HFFc6 (cell line): ENCODE data around the gene SLC35E1. TPM values are rescaled to one million over a fixed set of nuclear protein-coding genes. Genes with fewer than 3 reads are reported as not detected.

ENCODE experiments used
- DNase-seq: peaks from one replicate; pipeline ENCODE4 v3.0.0-alpha.2; 2018
- H3K27ac Mint-ChIP-seq: 2 replicates; pipeline ENCODE4 v1.8.0; 2020; ENCODE audit warnings: mild to moderate bottlenecking, mixed read lengths
- H3K27me3 Mint-ChIP-seq: 2 replicates; pipeline ENCODE4 v1.8.0; 2021; ENCODE audit warnings: mild to moderate bottlenecking, moderate library complexity, mixed read lengths; ENCODE audit not compliant: insufficient read depth
- H3K36me3 Mint-ChIP-seq: 2 replicates; pipeline ENCODE4 v1.8.0; 2021; ENCODE audit warnings: low read depth, mixed read lengths
- H3K4me1 Mint-ChIP-seq: 2 replicates; pipeline ENCODE4 v1.8.0; 2020; ENCODE audit warnings: low read depth, mixed read lengths
- H3K4me3 Mint-ChIP-seq: 2 replicates; pipeline ENCODE4 v1.8.0; 2020; ENCODE audit warnings: mild to moderate bottlenecking, moderate library complexity, mixed read lengths
- H3K9me3 Mint-ChIP-seq: 2 replicates; pipeline ENCODE4 v1.8.0; 2020; ENCODE audit warnings: mild to moderate bottlenecking, mixed read lengths
- total RNA-seq, 6 experiments: library from RNA; stranded (reverse); fragmentation: NEBNext Ultra II Directional; extraction: Animal tissue kit (Norgen Biotek cat#: 25700); gene quantifications; 2 replicates in 1 of 6; 3 replicates in 5 of 6; pipeline ENCODE4 v1.2.3, GENCODE V29; 2021
- TF ChIP-seq, protein P1 (sequence below): fragments of 200-600 bp; sonication (generic); IDR thresholded peaks from 2 replicates; pipeline ENCODE4 v1.5.0; 2021; ENCODE audit warnings: antibody characterized with exemption, mild to moderate bottlenecking

Gene SLC35E1
- total RNA-seq, 6 experiments from 2014 or later: 44.2 to 67.1 (median 55.4) TPM

DNA sequence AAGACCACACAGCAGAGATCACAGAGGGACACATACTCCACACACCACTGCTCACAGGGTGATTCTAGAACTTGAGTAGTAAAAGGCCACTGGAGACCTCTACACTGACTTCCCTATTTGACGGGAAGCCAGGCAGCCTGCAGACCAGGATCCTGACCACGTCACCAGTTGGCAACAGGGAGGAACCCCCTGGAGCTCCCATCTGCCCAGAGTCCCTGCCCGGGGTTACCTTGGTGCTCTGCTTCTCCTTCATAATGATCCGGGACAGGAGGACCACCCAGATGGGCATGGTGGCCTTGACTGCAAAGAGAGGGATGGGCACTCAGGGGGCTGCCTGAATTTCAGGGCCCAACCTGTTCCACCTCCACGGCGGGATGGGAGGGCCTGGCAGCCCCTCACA lies 932 bp downstream of the SLC35E1 start:
- H3K4me3 Mint-ChIP-seq: peak overlapping the region; percentile 95
- peaks cover 53% of the 10 kb centered on the region for H3K4me1 Mint-ChIP-seq
- DNase-seq: no peak
- TF ChIP-seq, protein P1, sequence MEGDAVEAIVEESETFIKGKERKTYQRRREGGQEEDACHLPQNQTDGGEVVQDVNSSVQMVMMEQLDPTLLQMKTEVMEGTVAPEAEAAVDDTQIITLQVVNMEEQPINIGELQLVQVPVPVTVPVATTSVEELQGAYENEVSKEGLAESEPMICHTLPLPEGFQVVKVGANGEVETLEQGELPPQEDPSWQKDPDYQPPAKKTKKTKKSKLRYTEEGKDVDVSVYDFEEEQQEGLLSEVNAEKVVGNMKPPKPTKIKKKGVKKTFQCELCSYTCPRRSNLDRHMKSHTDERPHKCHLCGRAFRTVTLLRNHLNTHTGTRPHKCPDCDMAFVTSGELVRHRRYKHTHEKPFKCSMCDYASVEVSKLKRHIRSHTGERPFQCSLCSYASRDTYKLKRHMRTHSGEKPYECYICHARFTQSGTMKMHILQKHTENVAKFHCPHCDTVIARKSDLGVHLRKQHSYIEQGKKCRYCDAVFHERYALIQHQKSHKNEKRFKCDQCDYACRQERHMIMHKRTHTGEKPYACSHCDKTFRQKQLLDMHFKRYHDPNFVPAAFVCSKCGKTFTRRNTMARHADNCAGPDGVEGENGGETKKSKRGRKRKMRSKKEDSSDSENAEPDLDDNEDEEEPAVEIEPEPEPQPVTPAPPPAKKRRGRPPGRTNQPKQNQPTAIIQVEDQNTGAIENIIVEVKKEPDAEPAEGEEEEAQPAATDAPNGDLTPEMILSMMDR: no peak
- H3K27me3 Mint-ChIP-seq: no peaks in the 10 kb centered on the region; the same call in none of the 2 replicates
- peak overlapping the region; percentile 83 for H3K27ac Mint-ChIP-seq
- no peaks in the 10 kb centered on the region for H3K9me3 Mint-ChIP-seq
- peaks cover 34% of the 10 kb centered on the region for H3K36me3 Mint-ChIP-seq

DNA sequence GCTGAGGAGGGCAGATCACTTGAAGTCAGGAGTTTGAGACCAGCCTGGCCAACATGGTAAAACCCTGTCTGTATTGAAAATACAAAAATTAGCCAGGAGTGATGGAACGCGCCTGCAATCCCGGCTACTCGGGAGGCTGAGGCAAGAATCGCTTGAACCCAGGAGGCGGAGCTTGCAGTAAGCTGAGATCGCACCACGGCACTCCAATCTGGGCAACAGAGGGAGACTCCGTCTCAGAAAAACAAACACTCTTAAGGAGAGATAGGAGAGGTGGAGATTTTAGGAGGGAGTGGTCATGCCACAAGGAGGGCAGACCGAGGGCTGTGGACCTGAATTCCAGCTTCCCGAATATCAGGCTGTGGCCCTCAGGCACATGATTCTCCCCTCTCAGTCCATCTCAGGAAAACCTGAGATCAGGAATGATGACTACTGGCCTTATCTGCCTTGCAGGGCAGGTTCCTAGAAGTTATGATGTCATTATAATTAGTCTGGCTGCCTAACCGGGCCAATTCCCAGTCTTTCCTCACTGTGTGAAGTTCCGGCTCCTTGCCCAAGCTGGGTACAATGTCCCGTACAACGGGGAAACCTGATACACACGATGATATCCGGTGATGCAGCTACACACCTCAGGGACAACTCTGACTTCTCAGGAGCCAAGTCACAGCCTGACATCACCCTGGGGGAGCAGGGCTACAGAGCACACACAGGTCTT lies 2.5 kb downstream of the SLC35E1 start:
- Mint-ChIP-seq H3K4me3 (no peak overlapping the region; the same call in 1 of the 2 replicates), H3K27ac (peak overlapping the region; percentile 80), H3K4me1 (peaks cover 46% of the 10 kb centered on the region), H3K27me3 (no peaks in the 10 kb centered on the region; the same call in none of the 2 replicates), H3K36me3 (peaks cover 31% of the 10 kb centered on the region), H3K9me3 (no peaks in the 10 kb centered on the region)
- TF ChIP-seq, protein P1: no peak
- DNase-seq: no peak

DNA sequence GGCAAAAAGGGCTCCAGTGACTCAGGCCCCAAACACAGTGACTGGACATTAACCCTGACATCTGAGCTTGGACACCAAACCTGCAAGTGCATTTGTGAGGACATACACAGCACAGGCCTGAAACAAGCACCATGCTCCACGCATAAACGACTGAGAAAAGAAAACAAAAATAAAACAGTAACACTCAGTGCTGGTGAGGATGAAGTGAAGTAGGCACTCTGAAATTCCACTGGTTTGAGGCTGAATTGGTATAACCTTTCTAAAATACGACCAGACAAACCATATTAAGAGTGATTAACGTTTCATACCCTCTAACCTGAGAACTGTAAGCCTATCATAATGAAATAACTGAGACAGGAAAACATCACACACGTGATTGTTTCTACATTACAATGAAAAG lies 5.5 kb downstream of the SLC35E1 start:
- Mint-ChIP-seq H3K4me3 (no peak overlapping the region), H3K27me3 (no peaks in the 10 kb centered on the region), H3K27ac (no peak overlapping the region), H3K36me3 (peaks cover 31% of the 10 kb centered on the region), H3K9me3 (no peaks in the 10 kb centered on the region), H3K4me1 (peaks cover 29% of the 10 kb centered on the region)
- DNase-seq: no peak
- TF ChIP-seq, protein P1: no peak

DNA sequence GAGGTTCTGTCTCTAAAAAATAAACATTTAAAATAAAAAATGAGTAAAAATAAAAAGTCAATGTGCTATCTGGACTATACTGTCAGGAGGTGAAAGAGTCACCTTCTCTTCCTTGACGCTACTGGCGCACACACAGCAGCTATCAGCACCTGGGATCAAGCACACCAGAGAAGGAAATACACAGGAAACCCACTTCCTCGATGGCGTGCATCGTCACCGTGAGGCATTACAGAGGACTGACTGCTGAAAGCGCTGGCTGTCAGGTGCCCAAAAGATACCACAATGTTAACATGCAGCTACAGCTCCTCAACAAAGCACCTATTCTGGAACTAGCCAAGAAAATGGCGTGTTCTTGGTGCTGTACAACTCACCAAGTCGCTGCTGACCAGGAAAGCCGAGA lies 6.1 kb downstream of the SLC35E1 start:
- no peaks in the 10 kb centered on the region for H3K27me3 Mint-ChIP-seq
- H3K4me1 Mint-ChIP-seq: peaks cover 24% of the 10 kb centered on the region
- no peak for DNase-seq
- H3K4me3 Mint-ChIP-seq: no peak overlapping the region
- no peak overlapping the region for H3K27ac Mint-ChIP-seq
- H3K9me3 Mint-ChIP-seq: no peaks in the 10 kb centered on the region
- TF ChIP-seq, protein P1: no peak
- peaks cover 37% of the 10 kb centered on the region for H3K36me3 Mint-ChIP-seq

DNA sequence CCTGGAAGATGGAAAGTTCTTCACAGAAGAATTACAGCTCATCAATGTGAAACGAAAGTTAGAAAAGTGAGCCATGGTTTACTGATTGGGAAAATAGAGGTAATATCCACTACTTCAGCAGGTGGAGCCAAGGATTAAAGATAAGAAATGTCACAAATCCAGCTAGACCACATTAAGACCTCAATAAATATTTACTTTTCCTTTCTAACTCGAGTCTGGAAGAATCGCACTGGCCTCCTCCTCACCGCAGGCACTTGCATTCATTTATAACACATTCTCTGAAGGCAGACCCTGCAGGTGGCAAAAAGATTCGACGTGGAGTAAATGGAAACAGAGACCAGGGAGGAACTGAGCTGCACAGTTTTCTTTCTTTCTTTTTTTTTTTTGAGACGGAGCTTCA lies 7.4 kb downstream of the SLC35E1 start:
- peaks cover 12% of the 10 kb centered on the region for H3K4me1 Mint-ChIP-seq

More for the DNA sequence above, 7.4 kb downstream of the SLC35E1 start:
- TF ChIP-seq, protein P1: no peak
- H3K4me3 Mint-ChIP-seq: no peak overlapping the region
- no peaks in the 10 kb centered on the region for H3K27me3 Mint-ChIP-seq
- no peak for DNase-seq
- no peaks in the 10 kb centered on the region for H3K9me3 Mint-ChIP-seq
- H3K36me3 Mint-ChIP-seq: peaks cover 37% of the 10 kb centered on the region
- H3K27ac Mint-ChIP-seq: no peak overlapping the region
